Breast epithelium (tissue), 3 donors: Measurements from ENCODE around the gene PRDX5.

Experiments
- POLR2AphosphoS5 ChIP-seq, 3 donors: sonication (generic); formaldehyde crosslinking; IDR thresholded peaks; one replicate each; pipeline ENCODE4 v1.6.1; 2017; ENCODE audit warnings: antibody characterized with exemption in 3 of 3
- TF ChIP-seq, protein P1 (sequence below), 3 donors: fragments of 450-650 bp; IDR thresholded peaks; one replicate each; pipeline ENCODE4 v1.5.1; 2016 to 2017; ENCODE audit warnings: antibody characterized with exemption in 3 of 3, mild to moderate bottlenecking in 3 of 3, moderate library complexity in 3 of 3

DNA sequence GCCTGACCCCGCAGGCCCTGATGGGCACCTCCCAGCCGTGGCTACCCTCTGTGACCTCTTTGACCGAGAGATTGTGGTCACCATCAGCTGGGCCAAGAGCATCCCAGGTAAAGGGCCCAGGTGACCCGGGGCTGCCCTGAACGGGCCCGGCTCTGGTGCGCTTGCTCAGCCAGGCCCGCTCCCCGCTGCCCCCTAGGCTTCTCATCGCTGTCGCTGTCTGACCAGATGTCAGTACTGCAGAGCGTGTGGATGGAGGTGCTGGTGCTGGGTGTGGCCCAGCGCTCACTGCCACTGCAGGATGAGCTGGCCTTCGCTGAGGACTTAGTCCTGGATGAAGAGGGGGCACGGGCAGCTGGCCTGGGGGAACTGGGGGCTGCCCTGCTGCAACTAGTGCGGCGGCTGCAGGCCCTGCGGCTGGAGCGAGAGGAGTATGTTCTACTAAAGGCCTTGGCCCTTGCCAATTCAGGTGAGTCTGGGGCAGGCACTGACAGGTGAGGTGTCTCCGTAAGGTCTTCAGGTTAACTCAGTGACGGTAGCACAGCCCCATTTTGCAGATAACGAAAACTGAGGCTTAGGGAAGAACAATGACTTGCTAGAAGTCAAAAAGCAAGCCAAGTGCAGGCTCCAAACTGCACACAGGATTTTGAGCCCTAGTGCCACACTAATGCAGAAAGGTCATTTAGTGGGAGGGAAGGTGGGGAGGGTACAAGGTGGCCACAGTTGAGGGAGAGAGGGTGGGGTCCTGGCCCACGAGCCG is 2.9 kb upstream of the PRDX5 start:
- TF ChIP-seq, protein P1, sequence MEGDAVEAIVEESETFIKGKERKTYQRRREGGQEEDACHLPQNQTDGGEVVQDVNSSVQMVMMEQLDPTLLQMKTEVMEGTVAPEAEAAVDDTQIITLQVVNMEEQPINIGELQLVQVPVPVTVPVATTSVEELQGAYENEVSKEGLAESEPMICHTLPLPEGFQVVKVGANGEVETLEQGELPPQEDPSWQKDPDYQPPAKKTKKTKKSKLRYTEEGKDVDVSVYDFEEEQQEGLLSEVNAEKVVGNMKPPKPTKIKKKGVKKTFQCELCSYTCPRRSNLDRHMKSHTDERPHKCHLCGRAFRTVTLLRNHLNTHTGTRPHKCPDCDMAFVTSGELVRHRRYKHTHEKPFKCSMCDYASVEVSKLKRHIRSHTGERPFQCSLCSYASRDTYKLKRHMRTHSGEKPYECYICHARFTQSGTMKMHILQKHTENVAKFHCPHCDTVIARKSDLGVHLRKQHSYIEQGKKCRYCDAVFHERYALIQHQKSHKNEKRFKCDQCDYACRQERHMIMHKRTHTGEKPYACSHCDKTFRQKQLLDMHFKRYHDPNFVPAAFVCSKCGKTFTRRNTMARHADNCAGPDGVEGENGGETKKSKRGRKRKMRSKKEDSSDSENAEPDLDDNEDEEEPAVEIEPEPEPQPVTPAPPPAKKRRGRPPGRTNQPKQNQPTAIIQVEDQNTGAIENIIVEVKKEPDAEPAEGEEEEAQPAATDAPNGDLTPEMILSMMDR (IDR thresholded peaks at IDR 0.05): no peak
- TF ChIP-seq POLR2AphosphoS5 (IDR thresholded peaks at IDR 0.05): no peak
